SU-DHL-6 (cell line): Measurements from ENCODE around the gene KPNA3.

ENCODE experiments used
- EZH2phosphoT487 ChIP-seq: fragments of 200-600 bp; sonication (generic), shearing (Covaris generic); conservative IDR thresholded peaks from 2 replicates; pipeline ENCODE4 v1.6.1; 2018; ENCODE audit warnings: mild to moderate bottlenecking, antibody characterized with exemption, low read length, moderate library complexity, mixed read lengths
- TF ChIP-seq, protein P1 (sequence below): fragments of 200-600 bp; sonication (generic); IDR thresholded peaks from one replicate; pipeline ENCODE4 v1.5.1; 2017; ENCODE audit warnings: antibody characterized with exemption, mild to moderate bottlenecking, low read length, moderate library complexity; ENCODE audit not compliant: insufficient read depth, poor library complexity, severe bottlenecking

DNA sequence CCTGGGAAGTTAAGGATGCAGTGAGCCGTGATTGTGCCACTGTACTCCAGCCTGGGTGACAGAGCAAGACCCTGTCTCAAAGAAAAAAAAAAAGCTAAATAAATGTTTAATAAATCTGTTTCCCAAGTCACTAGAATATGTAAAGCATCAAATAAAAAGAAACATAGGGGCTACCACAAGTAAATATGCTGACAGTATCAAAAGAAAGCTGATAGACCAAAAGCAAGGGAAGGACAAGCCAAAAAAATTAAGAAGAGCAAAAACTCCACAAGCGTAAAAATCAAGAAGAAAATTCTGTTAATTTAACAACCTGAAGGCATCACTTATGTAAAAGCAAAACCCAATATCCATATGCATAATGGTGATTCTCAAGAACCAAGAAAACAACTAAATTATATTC is 9.7 kb downstream of the KPNA3 start:
- TF ChIP-seq EZH2phosphoT487 = no peak
- TF ChIP-seq, protein P1, sequence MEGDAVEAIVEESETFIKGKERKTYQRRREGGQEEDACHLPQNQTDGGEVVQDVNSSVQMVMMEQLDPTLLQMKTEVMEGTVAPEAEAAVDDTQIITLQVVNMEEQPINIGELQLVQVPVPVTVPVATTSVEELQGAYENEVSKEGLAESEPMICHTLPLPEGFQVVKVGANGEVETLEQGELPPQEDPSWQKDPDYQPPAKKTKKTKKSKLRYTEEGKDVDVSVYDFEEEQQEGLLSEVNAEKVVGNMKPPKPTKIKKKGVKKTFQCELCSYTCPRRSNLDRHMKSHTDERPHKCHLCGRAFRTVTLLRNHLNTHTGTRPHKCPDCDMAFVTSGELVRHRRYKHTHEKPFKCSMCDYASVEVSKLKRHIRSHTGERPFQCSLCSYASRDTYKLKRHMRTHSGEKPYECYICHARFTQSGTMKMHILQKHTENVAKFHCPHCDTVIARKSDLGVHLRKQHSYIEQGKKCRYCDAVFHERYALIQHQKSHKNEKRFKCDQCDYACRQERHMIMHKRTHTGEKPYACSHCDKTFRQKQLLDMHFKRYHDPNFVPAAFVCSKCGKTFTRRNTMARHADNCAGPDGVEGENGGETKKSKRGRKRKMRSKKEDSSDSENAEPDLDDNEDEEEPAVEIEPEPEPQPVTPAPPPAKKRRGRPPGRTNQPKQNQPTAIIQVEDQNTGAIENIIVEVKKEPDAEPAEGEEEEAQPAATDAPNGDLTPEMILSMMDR = no peak
